K562 (cell line): ENCODE measurements around the gene TFAP2E. TPM values are rescaled to one million over a fixed set of nuclear protein-coding genes. Genes with fewer than 3 reads are reported as not detected.
A peak's percentile ranks its signal among the peaks of the same experiment; 100 is the strongest.

Source experiments
- ATAC-seq: fragments of 200-7000 bp; cut with Tn5 transposase; 3 replicates; pipeline ENCODE4 v1.9.1; 2020; ENCODE audit warnings: moderate library complexity
- BruUV-seq: library from RNA; stranded (reverse); fragments of 400-500 nt; replicated peaks from 2 replicates; lab custom pipeline; 2021; lab: Mats Ljungman, UMichigan
- CTCF ChIA-PET: fragments of 300-600 bp; formaldehyde crosslinking; extraction: SDS; loops from one replicate; lab custom pipeline; 2021; ENCODE audit warnings: low intra/inter-chr PET ratio; lab: Yijun Ruan, JAX
- POLR2A ChIA-PET: fragments of 300-600, 350-650 bp; sonication (Branson Sonifier 250); formaldehyde crosslinking; extraction: SDS; loops from one replicate; lab custom pipeline; 2021; ENCODE audit warnings: antibody characterized with exemption, inconsistent platforms; lab: Yijun Ruan, JAX
- DNase-seq, 4 experiments: peaks; one replicate each; pipeline versions ENCODE4 v3.0.0 to v3.0.0-alpha.2; 2011 to 2018; ENCODE audit warnings: low spot score in 3 of 4, mixed read lengths in 3 of 4; ENCODE audit errors: extremely low read depth in 1 of 4
- FAIRE-seq: peaks from 2 replicates; lab custom pipeline; 2011; peaks lifted over from hg19 to GRCh38; lab: Jason Lieb, UNC
- H2AFZ ChIP-seq: 2 replicates; pipeline ENCODE4 v1.6.0; 2011; ENCODE audit warnings: low read depth, low read length, control low read depth, inconsistent platforms
- H3K27ac ChIP-seq: fragments of 200-600 bp; 3 replicates; pipeline ENCODE4 v1.8.0; 2011; ENCODE audit warnings: low read depth, mild to moderate bottlenecking, control low read depth, inconsistent platforms, low read length, moderate library complexity, mixed read lengths; ENCODE audit errors: extremely low read depth
- H3K27me3 ChIP-seq, 2 experiments: fragments of 300-600 bp in 1 of 2; 2 replicates in 1 of 2; 3 replicates in 1 of 2; pipeline versions ENCODE4 v1.6.0 to v1.8.0; 2011; ENCODE audit warnings: inconsistent platforms in 2 of 2, low read length in 2 of 2, mild to moderate bottlenecking in 1 of 2, mixed read lengths in 1 of 2, moderate library complexity in 1 of 2; ENCODE audit not compliant: control insufficient read depth in 2 of 2, insufficient read depth in 2 of 2
- H3K36me3 ChIP-seq: fragments of 300-600 bp; 3 replicates; pipeline ENCODE4 v1.8.0; 2011; ENCODE audit warnings: mild to moderate bottlenecking, low read length, inconsistent platforms; ENCODE audit not compliant: control insufficient read depth, insufficient read depth
- H3K4me1 ChIP-seq, 2 experiments: fragments of 200-600 bp in 1 of 2; replicated peaks in 1 of 2; 2 replicates in 1 of 2; 3 replicates in 1 of 2; pipeline versions ENCODE4 v1.5.1 to v1.8.0; 2011; ENCODE audit warnings: inconsistent platforms in 2 of 2, low read length in 2 of 2, mild to moderate bottlenecking in 1 of 2, mixed read lengths in 1 of 2, moderate library complexity in 1 of 2; ENCODE audit not compliant: control insufficient read depth in 2 of 2, insufficient read depth in 2 of 2
- H3K4me2 ChIP-seq: 2 replicates; pipeline ENCODE4 v1.6.1; 2011; ENCODE audit warnings: low read length, control low read depth, inconsistent platforms, mixed read lengths; ENCODE audit not compliant: insufficient read depth
- H3K4me3 ChIP-seq: fragments of 200-600 bp; sonication (generic), shearing (Covaris generic); 2 replicates; pipeline ENCODE4 v1.5.1; 2016; ENCODE audit warnings: control low read depth, inconsistent platforms
- H3K79me2 ChIP-seq: fragments of 200-600 bp; 3 replicates; pipeline ENCODE4 v1.8.0; 2011; ENCODE audit warnings: low read length, inconsistent platforms; ENCODE audit not compliant: control insufficient read depth, insufficient read depth
- H3K9ac ChIP-seq, 2 experiments: 2 replicates each; pipeline versions ENCODE4 v1.6.0 to v1.6.1; 2011; ENCODE audit warnings: low read depth in 2 of 2, low read length in 2 of 2, control low read depth in 1 of 2, inconsistent platforms in 1 of 2, mild to moderate bottlenecking in 1 of 2, mixed read lengths in 1 of 2; ENCODE audit not compliant: insufficient read depth in 1 of 2
- H3K9me1 ChIP-seq: one replicate; pipeline ENCODE4 v1.6.0; 2011; ENCODE audit warnings: inconsistent platforms, mild to moderate bottlenecking, low read length, moderate library complexity; ENCODE audit not compliant: control insufficient read depth, insufficient read depth
- H3K9me3 ChIP-seq: replicated peaks from 2 replicates; pipeline ENCODE4 v1.5.1; 2011; ENCODE audit warnings: low read depth, low read length, inconsistent platforms; ENCODE audit not compliant: control insufficient read depth, insufficient read depth
- H4K20me1 ChIP-seq: replicated peaks from 2 replicates; pipeline ENCODE4 v1.6.1; 2011; ENCODE audit warnings: low read length, inconsistent platforms, mixed read lengths; ENCODE audit not compliant: control insufficient read depth, insufficient read depth
- CHD1 ChIP-seq: fragments of 200-600 bp; sonication (generic); IDR thresholded peaks from one replicate; pipeline ENCODE4 v1.6.1; 2012; ENCODE audit warnings: mild to moderate bottlenecking, moderate library complexity, low read length, inconsistent platforms
- CREBBP ChIP-seq: IDR thresholded peaks from one replicate; pipeline ENCODE4 v1.6.1; 2012; ENCODE audit warnings: low read depth, mild to moderate bottlenecking, control low read depth, inconsistent platforms, low read length
- ELF2 ChIP-seq: fragments of 250-450 bp; sonication (Bioruptor Pico); IDR thresholded peaks from 2 replicates; pipeline ENCODE4 v1.5.0; 2021; ENCODE audit warnings: mild to moderate bottlenecking
- ETS2 ChIP-seq: IDR thresholded peaks from 2 replicates; pipeline ENCODE4 v1.6.1; 2016; ENCODE audit warnings: borderline replicate concordance, missing genetic modification characterization, mild to moderate bottlenecking, moderate library complexity, missing compliant biosample characterization; ENCODE audit not compliant: poor library complexity, severe bottlenecking
- HNRNPL ChIP-seq: fragments of 200-400 bp; formaldehyde crosslinking; IDR thresholded peaks from 2 replicates; pipeline ENCODE4 v1.6.1; 2017; ENCODE audit warnings: low read depth, mild to moderate bottlenecking, low read length
- NFXL1 ChIP-seq: fragments of 450-650 bp; formaldehyde crosslinking; IDR thresholded peaks from 2 replicates; pipeline ENCODE4 v1.4.0; 2021; ENCODE audit warnings: mild to moderate bottlenecking
- NKRF ChIP-seq: fragments of 450-650 bp; IDR thresholded peaks from 2 replicates; pipeline ENCODE4 v1.6.1; 2016; ENCODE audit warnings: borderline replicate concordance
- NUFIP1 ChIP-seq: fragments of 450-650 bp; IDR thresholded peaks from 2 replicates; pipeline ENCODE4 v1.6.1; 2018; ENCODE audit not compliant: partially characterized antibody
- PHB ChIP-seq: fragments of 250-450 bp; sonication (Bioruptor Pico); IDR thresholded peaks from 2 replicates; pipeline ENCODE4 v1.5.0; 2021
- RB1 ChIP-seq: fragments of 450-650 bp; IDR thresholded peaks from 2 replicates; pipeline ENCODE4 v1.6.1; 2017; ENCODE audit warnings: low read depth, mild to moderate bottlenecking
- RBM17 ChIP-seq: fragments of 200-400 bp; formaldehyde crosslinking; IDR thresholded peaks from 2 replicates; pipeline ENCODE4 v1.6.1; 2017; ENCODE audit warnings: low read depth, mild to moderate bottlenecking, low read length, borderline replicate concordance
- YBX1 ChIP-seq: fragments of 450-650 bp; IDR thresholded peaks from 2 replicates; pipeline ENCODE4 v1.7.1; 2016; ENCODE audit warnings: mild to moderate bottlenecking
- ZBTB49 ChIP-seq: sonication (generic); formaldehyde crosslinking; IDR thresholded peaks from 2 replicates; pipeline ENCODE4 v1.8.0; 2022; ENCODE audit warnings: missing genetic modification reagents, mild to moderate bottlenecking, borderline replicate concordance
- ZKSCAN3 ChIP-seq: fragments of 250-450 bp; sonication (Bioruptor Pico); IDR thresholded peaks from 2 replicates; pipeline ENCODE4 v1.4.0; 2020
- ZNF586 ChIP-seq: fragments of 450-650 bp; formaldehyde crosslinking; conservative IDR thresholded peaks from 2 replicates; pipeline ENCODE4 v1.4.0; 2020; ENCODE audit warnings: mild to moderate bottlenecking, moderate library complexity
- ZNF639 ChIP-seq, 2 experiments: fragments of 200-800 bp in 1 of 2; sonication (Bioruptor generic) in 1 of 2; sonication (generic) in 1 of 2; formaldehyde crosslinking in 1 of 2; IDR thresholded peaks in 1 of 2; conservative IDR thresholded peaks in 1 of 2; 2 replicates each; pipeline versions ENCODE4 v1.5.0 to v1.6.1; 2016 to 2020; ENCODE audit warnings: missing compliant biosample characterization in 1 of 2, missing genetic modification characterization in 1 of 2, missing genetic modification reagents in 1 of 2
- ZNF76 ChIP-seq: fragments of 250-450 bp; sonication (Bioruptor Pico); IDR thresholded peaks from 2 replicates; pipeline ENCODE4 v1.4.0; 2020; ENCODE audit warnings: mild to moderate bottlenecking, moderate library complexity, borderline replicate concordance
- WGBS: fragments of 100-300 bp; shearing (Covaris generic); methylation state at CpG from one replicate; pipeline ENCODE4 v1.1.6; 2016; ENCODE audit warnings: low coverage, mixed read lengths; ENCODE audit not compliant: insufficient coverage; ENCODE audit errors: missing lambda C conversion rate; 5-methylcytosine and 5-hydroxymethylcytosine counted together
- in situ Hi-C: fragments of 300-500 bp; cut with MboI; formaldehyde crosslinking; loops from 4 replicates; pipeline ENCODE4 v1.15.0; 2018; ENCODE audit warnings: inconsistent platforms, mixed read lengths
- intact Hi-C: fragments of 100-400 bp; cut with micrococcal nuclease; formaldehyde crosslinking; loops from 2 replicates; pipeline ENCODE4 v1.14.2; 2022
- polyA plus RNA-seq, 8 experiments: library from polyadenylated mRNA; depleted of rRNA in 4 of 8; stranded (reverse) in 5 of 8; unstranded in 3 of 8; fragments of >200 nt; fragmentation: Nextera tagmentation in 2 of 8; fragmentation: Illumina TruSeq in 1 of 8; extraction: Ambion mirVana in 2 of 8; extraction: Trizol in 1 of 8; gene quantifications; 2 replicates each; pipeline versions ENCODE4 v1.2.1 to v1.2.3, GENCODE V29; 2011 to 2014; ENCODE audit warnings: inconsistent platforms in 1 of 8, missing spikeins in 1 of 8
- total RNA-seq, 7 experiments: library from RNA; depleted of rRNA in 6 of 7; stranded (reverse); fragments of >200 nt in 6 of 7; fragmentation: Illumina TruSeq in 2 of 7; extraction: Trizol in 2 of 7; gene quantifications; 2 replicates each; pipeline versions ENCODE4 v1.2.1 to v1.2.3, GENCODE V29; 2011 to 2021; ENCODE audit warnings: low replicate concordance in 1 of 7

Gene TFAP2E
- total and polyA plus RNA-seq, 9 of the 15 experiments (the other 6 are each of a cell fraction or from before 2014, with no cell fraction given): 0.03 to 0.11 (median 0.07) TPM; not detected in 4

DNA sequence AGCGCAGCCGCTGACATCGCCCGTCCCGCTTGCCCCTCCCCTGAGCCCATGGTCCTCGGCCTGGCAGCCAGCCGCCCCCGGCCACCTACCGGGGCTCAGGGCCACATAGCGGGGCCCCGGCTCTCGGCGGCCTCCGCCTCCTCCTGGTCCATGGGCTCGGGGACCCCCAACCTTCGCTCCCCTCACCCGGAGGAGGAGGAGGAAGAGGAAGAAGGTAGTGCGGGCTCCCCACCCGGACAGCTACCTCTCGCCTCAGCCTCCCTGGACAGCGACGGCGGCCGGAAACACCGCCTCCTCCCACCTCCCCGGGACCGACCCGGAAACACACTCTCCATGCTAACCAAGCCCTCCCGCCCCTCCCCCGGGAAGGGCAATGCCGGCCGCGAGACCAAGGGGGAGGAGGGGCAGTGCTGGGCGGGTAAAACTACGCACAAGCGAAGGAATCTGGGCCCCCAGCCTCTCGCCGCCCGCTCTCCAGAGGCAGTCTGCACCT is 15.9 kb upstream of the TFAP2E start, which contains the start of gene KIAA0319L:
TSS of gene KIAA0319L (minus strand) at position 286 of the 493 bp plus-strand sequence. CDS start 2,912 bp downstream, outside the sequence.
- peak within 1 kb of the TSS; percentile 91 for H3K4me3 ChIP-seq
- under 1% methylated on average over 28 of the region's 39 CpGs for WGBS
- peaks cover 43% of the 10 kb centered on the region; the same call in 2 of the 3 replicates for H3K36me3 ChIP-seq
- FAIRE-seq (no peak), ATAC-seq (peak; percentile 94), DNase-seq (peak; percentile 92 to 95 (median 94))
- peak within 1 kb of the TSS; percentile 98 for H3K27ac ChIP-seq
- in situ Hi-C loops (no loop called here), intact Hi-C loops (loop anchor here (5.0 kb wide), 2 partner anchors 365 to 700 kb away; partner anchors contain the start of genes SFPQ and SMIM12)
- CTCF ChIA-PET: no interaction called here
- 0 out of 2 replicates have a peak, but pooled peaks cover 4% of the 10 kb centered on the region for H4K20me1 ChIP-seq
- H3K9ac ChIP-seq: peak within 1 kb of the TSS; percentile 97 to 99
- H3K27me3 ChIP-seq: no peaks in the 10 kb centered on the region
- H3K4me2 ChIP-seq: peak within 1 kb of the TSS; percentile 90
- H3K79me2 ChIP-seq: peaks cover 44% of the 10 kb centered on the region
- H3K9me3 ChIP-seq: no peaks in the 10 kb centered on the region
- H2AFZ ChIP-seq: peak within 1 kb of the TSS; percentile 99
- POLR2A ChIA-PET: interaction anchor here (0.6 to 1.5 kb wide), 12 partner anchors 11 to 367 kb away, joined by 3 to 10 read pairs (median 4); partner anchors contain the start of genes C1orf216 and SFPQ
- H3K4me1 ChIP-seq: peaks cover 19 to 36% of the 10 kb centered on the region in 2 experiments
- no TSS peak for BruUV-seq
- H3K9me1 ChIP-seq: no peaks in the 10 kb centered on the region
- TF ChIP-seq RB1 (peak; percentile 18), NFXL1 (no peak), HNRNPL (peak; percentile 25; the same call in 1 of the 2 replicates), CREBBP (no peak), ELF2 (CRISPR knock-in tag) (no peak), ZNF639 (CRISPR knock-in tag; conservative IDR thresholded peaks at IDR 0.05 in 1 of 2, IDR thresholded peaks at IDR 0.05 in 1 of 2) (peak in 1 of 2 experiments; percentile 78; a peak in 2 of 4 replicates), ZKSCAN3 (CRISPR knock-in tag) (no peak), ZNF76 (0 out of 2 replicates have a peak, but pooled peaks have one; percentile 40), NUFIP1 (no peak), RBM17 (no peak), PHB (CRISPR knock-in tag) (0 out of 2 replicates have a peak, but pooled peaks have one; percentile 30), CHD1 (no peak), ETS2 (tag) (no peak), YBX1 (no peak), ZBTB49 (CRISPR knock-in tag) (no peak), ZNF586 (CRISPR knock-in tag) (no peak), NKRF (peak; percentile 84)
